Muscle layer of colon (tissue), 2 donors: ENCODE measurements around the gene B3GAT1.
"Not testable (repeated sequence)": the region's sequence is repeated elsewhere in the genome, so short reads cannot be mapped to it uniquely, and the experiment has no call there.

ENCODE experiments used
- H3K27ac ChIP-seq: one replicate; pipeline ENCODE4 v1.7.0; 2013; ENCODE audit warnings: low read depth, mild to moderate bottlenecking, low read length, moderate library complexity
- H3K27me3 ChIP-seq, 2 donors: one replicate each; pipeline ENCODE4 v1.7.0; 2013; ENCODE audit warnings: low read length in 2 of 2, mild to moderate bottlenecking in 2 of 2; ENCODE audit not compliant: insufficient read depth in 2 of 2, control insufficient read depth in 1 of 2
- H3K36me3 ChIP-seq: one replicate; pipeline ENCODE4 v1.7.0; 2013; ENCODE audit warnings: mild to moderate bottlenecking, low read length; ENCODE audit not compliant: insufficient read depth
- H3K4me1 ChIP-seq: one replicate; pipeline ENCODE4 v1.7.0; 2013; ENCODE audit warnings: mild to moderate bottlenecking, low read length; ENCODE audit not compliant: insufficient read depth
- H3K4me3 ChIP-seq, 2 donors: one replicate each; pipeline ENCODE4 v1.7.0; 2013; ENCODE audit warnings: low read length in 2 of 2, low read depth in 1 of 2, mild to moderate bottlenecking in 1 of 2, moderate library complexity in 1 of 2
- H3K9ac ChIP-seq: one replicate; pipeline ENCODE4 v1.7.0; 2013; ENCODE audit warnings: low read length
- H3K9me3 ChIP-seq: one replicate; pipeline ENCODE4 v1.7.0; 2013; ENCODE audit warnings: mild to moderate bottlenecking, low read length
- donor health status: abdominal sarcoma.
- donor health status: Adenocarcinoma of cecum.

Gene B3GAT1

DNA sequence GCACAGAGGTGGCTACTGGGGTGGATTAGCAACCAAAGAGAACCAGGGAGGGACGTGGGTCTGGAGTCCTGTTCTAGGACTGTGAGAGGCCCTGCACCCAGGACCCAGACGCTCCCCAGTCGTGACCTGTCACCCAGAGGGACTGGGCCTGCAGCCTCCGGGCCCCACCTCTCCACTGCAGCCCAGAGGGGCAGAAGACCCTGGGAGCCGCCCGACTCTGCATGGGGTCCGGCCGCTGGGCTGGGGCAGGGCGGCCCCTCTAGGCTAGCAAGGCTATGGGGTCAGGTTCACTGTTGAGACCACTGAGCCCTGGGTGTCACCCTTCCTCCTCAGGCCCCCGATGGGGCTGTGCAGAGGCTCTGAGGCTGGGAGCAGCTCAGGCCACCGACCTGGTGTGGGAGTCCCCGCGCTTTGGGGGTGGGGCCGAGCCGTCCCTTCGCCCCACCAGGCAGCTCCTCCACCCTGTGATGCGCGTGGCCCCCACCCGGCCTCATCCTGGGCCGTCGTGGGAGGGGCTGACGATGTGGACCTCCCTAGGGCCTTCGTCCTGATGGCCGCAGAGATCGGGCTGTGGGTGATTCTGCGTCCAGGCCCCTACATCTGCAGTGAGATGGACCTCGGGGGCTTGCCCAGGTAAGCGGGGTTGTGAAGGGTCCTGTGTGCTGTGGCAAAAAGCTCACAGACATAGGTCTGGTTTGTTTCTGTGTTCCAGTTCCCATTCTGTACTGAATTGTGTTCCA lies 67.4 kb downstream of the B3GAT1 start:
- H3K4me1 ChIP-seq, H3K4me3 ChIP-seq, H3K36me3 ChIP-seq, H3K9ac ChIP-seq, H3K27ac ChIP-seq, H3K27me3 ChIP-seq, H3K9me3 ChIP-seq: not testable (repeated sequence)

- Histone ChIP-seq H3K27me3 (no peaks in the 10 kb centered on the region), H3K4me3 (no peak overlapping the region), H3K9ac (no peak overlapping the region), H3K9me3 (no peaks in the 10 kb centered on the region), H3K27ac (no peak overlapping the region), H3K36me3 (no peaks in the 10 kb centered on the region), H3K4me1 (no peaks in the 10 kb centered on the region)
Measured at GRCh38 chr11:134343646-134344045, 68.4 kb downstream of the B3GAT1 start.

- H3K27me3 ChIP-seq: no peaks in the 10 kb centered on the region
- no peak overlapping the region for H3K9ac ChIP-seq
- no peak overlapping the region for H3K4me3 ChIP-seq
- no peaks in the 10 kb centered on the region for H3K36me3 ChIP-seq
- no peaks in the 10 kb centered on the region for H3K9me3 ChIP-seq
- no peaks in the 10 kb centered on the region for H3K4me1 ChIP-seq
- H3K27ac ChIP-seq: no peak overlapping the region
Measured at GRCh38 chr11:134342572-134343340, 69.3 kb downstream of the B3GAT1 start.

DNA sequence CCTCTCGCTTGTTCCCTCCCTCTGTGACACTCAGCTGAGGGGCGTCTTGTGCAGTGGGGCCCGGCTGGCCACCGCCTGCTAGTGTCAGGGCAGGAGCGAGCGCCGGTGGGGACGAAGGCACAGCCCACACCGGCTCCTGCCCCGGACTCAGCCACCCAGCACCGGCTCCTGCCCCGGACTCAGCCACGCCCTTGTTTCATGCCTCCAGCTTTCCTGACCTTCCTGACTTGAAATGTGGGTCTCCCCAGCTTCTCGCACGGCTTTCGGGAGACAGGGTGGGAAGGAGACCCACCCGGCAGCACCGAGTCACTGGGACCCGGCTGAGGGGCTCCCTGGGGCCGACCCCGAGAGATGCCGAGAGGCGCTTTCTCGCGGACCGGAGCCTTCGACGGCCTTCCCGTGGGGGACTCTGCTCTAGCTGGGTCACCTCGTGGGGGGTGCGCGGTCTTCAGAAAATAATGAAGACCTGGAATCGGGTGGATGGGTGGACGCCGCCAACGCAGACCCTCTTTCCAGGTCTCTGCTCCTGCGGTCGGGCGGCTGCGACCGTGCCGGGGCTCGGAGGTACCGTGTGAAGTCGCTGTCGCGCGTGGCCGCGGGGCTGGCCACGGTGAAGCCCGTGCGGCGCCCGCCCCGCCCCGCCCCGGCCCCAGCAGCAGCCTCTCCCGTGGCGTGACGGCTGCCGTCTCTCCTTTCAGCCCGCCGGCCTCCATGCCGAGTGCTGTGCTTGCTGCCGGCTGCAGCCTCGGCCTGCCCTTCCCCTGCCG lies 70.1 kb downstream of the B3GAT1 start:
- H3K36me3 ChIP-seq: no peaks in the 10 kb centered on the region
- no peaks in the 10 kb centered on the region for H3K4me1 ChIP-seq
- H3K27ac ChIP-seq: no peak overlapping the region
- no peaks in the 10 kb centered on the region for H3K9me3 ChIP-seq
- no peak overlapping the region for H3K4me3 ChIP-seq
- no peak overlapping the region for H3K9ac ChIP-seq
- H3K27me3 ChIP-seq: no peaks in the 10 kb centered on the region

GRCh38 chr11:134340354-134340964 lies 71.6 kb downstream of the B3GAT1 start:
- Histone ChIP-seq H3K36me3 (no peaks in the 10 kb centered on the region), H3K9me3 (no peaks in the 10 kb centered on the region), H3K27me3 (no peaks in the 10 kb centered on the region), H3K4me1 (no peaks in the 10 kb centered on the region), H3K9ac (no peak overlapping the region), H3K4me3 (no peak overlapping the region), H3K27ac (no peak overlapping the region)

- Histone ChIP-seq H3K27ac (no peak overlapping the region), H3K9me3 (no peaks in the 10 kb centered on the region), H3K9ac (no peak overlapping the region), H3K4me1 (no peaks in the 10 kb centered on the region), H3K27me3 (no peaks in the 10 kb centered on the region), H3K36me3 (no peaks in the 10 kb centered on the region), H3K4me3 (no peak overlapping the region)
Measured at GRCh38 chr11:134339756-134340155, 72.3 kb downstream of the B3GAT1 start.

GRCh38 chr11:134338654-134339053 lies 73.4 kb downstream of the B3GAT1 start:
- Histone ChIP-seq H3K9ac (no peak overlapping the region), H3K27ac (no peak overlapping the region), H3K4me1 (no peaks in the 10 kb centered on the region), H3K36me3 (no peaks in the 10 kb centered on the region), H3K9me3 (no peaks in the 10 kb centered on the region), H3K4me3 (no peak overlapping the region), H3K27me3 (no peaks in the 10 kb centered on the region)

DNA sequence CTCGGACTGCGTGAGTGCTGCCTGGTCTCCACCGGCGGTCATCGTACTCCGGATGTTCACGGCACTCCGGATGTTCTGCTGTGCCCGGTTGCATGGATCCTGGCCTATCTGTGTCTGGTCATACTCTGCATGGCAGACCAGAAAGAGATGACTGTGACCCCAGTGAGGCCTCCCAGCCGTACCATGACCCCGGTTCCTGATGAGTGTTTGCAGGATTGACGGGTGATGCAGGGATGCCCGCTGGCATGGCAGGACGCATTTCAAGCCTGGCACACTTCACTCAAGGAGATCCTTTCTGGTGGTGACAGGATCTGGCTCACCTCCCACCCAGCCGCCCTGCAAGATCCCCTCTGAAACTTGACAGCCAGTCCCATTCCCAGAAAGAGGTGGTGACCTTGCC lies 74.0 kb downstream of the B3GAT1 start:
- H3K36me3 ChIP-seq: no peaks in the 10 kb centered on the region
- H3K9ac ChIP-seq: no peak overlapping the region
- no peak overlapping the region for H3K27ac ChIP-seq
- no peaks in the 10 kb centered on the region for H3K9me3 ChIP-seq
- no peak overlapping the region for H3K4me3 ChIP-seq
- H3K27me3 ChIP-seq: no peaks in the 10 kb centered on the region
- H3K4me1 ChIP-seq: no peaks in the 10 kb centered on the region

GRCh38 chr11:134337051-134337450 lies 75.0 kb downstream of the B3GAT1 start:
- Histone ChIP-seq H3K9me3 (no peaks in the 10 kb centered on the region), H3K36me3 (no peaks in the 10 kb centered on the region), H3K27me3 (peaks cover 0 to 4% of the 10 kb centered on the region in 2 donors), H3K4me3 (no peak overlapping the region), H3K27ac (no peak overlapping the region), H3K4me1 (no peaks in the 10 kb centered on the region), H3K9ac (no peak overlapping the region)

DNA sequence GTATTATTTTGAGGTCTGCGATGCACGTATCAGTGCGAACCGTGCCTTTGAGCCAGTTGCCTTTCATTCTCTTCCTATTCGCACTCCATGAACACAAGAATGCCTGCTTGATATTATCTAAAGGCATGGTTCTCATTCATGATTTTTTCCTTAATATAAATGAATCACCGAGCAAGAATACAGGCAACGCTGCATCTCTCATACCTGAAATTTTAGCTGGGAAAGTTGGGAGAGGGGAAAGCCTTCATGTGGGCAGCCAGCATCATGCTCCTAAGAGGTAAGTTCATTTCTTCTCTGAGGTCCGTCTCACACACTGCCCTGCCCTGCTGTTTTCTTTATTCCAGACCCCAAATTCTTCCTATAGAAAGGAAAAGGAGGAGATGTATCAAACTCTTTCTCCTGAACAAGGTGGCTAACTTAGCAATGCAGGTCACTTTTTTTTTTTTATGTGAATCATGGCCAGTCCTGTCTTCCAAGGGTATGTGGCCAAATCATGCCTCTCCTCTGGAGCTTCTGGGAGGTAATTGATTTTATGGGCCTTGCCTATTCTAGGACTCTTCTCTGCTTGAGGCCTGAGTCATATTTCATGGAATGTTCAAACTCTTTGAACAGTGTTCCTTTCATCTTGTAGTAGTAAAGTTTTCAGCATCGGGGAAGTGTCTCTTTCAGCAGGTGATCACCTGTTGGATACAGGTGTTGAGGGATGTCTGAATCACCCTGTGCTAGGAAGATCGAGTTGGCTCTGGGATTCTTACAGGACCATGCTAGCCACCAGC lies 77.1 kb downstream of the B3GAT1 start:
- no peak overlapping the region for H3K9ac ChIP-seq
- no peaks in the 10 kb centered on the region for H3K9me3 ChIP-seq
- H3K4me1 ChIP-seq: peaks cover 9% of the 10 kb centered on the region
- H3K27ac ChIP-seq: no peak overlapping the region
- H3K36me3 ChIP-seq: no peaks in the 10 kb centered on the region
- H3K4me3 ChIP-seq: no peak overlapping the region
- peaks cover 0 to 4% of the 10 kb centered on the region in 2 donors for H3K27me3 ChIP-seq
